Measurements from ENCODE around the gene ZNF236.

The ZNF236 gene

GRCh38 chr18:76905821-76906220, 83.5 kb downstream of the ZNF236 start:
- DNase-seq (ENCODE audit: low read depth in 2 of 2, low spot score in 1 of 2) = no peak

DNA sequence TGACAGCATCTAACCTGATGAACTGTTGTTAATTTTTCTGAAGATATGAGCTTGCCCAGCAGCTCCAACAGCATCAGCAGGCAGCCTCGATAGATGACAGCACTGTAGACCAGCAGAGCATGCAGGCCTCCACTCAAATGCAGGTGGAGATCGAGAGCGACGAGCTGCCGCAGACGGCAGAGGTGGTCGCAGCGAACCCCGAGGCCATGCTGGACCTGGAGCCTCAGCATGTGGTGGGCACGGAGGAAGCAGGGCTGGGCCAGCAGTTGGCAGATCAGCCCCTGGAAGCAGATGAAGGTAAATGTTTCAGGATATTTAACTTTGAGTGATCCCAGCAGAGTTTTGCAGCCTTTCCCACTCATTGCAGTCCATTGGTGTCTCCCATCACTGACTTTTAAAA, 85.9 kb downstream of the ZNF236 start:
- no peak for DNase-seq (ENCODE audit: low read depth in 2 of 2, low spot score in 1 of 2)

DNA sequence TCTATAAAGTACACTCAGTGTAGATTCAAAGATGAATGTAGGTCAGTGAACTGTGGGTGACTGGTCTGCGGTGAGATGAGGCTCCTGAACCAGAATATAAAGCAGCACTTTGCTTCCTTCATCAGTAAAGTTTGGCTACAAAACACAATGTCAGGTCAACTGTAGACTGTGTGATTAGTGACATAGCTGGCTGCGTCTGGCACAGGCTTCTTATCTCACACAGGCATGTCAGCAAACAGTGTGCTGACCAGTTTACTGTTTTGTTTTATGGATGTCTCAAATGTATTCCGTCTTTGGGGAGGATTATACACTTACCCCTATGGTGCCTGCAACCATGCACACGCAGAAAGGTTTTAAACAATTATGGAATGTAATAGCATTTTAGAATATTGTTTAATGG, 87.1 kb downstream of the ZNF236 start:
- DNase-seq (ENCODE audit: low read depth in 2 of 2, low spot score in 1 of 2) = no peak

GRCh38 chr18:76911440-76911839, 89.1 kb downstream of the ZNF236 start:
- no peak for DNase-seq (ENCODE audit: low read depth in 2 of 2, low spot score in 1 of 2)

DNA sequence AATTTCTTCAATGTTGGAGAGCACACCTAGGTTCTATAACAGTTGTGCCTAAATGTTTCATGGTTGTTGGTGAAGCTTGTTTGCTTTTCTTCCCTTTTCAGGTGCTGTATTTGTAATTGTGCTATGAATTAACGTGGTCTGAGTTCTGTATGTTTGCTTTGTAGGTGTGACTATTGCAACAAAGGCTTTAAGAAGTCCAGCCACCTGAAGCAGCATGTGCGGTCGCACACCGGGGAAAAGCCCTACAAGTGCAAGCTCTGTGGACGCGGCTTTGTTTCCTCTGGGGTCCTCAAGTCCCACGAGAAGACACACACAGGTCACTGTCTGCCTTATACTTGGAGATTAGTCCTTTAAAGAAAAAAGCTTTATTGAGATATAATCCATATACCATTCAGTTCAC, 91.2 kb downstream of the ZNF236 start:
- no peak for DNase-seq (ENCODE audit: low read depth in 2 of 2, low spot score in 1 of 2)

DNA sequence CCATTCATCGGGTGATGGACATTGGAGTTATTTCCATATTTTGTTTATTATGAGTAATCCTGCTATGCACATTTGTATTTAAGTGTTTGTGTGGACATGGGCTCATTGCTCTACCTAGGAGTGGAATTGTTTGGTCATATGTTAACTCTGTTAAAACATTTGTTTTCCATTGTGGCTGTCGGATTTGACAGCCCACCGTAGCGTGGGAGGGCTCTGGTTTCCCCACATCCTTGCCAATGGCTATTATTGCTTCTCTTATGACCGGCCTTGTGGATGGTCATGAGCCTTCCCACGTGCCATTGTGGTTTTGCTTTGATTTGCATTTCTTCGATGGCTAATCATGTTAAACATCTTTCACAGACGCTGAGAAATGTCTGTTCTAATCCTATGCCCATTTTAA, 92.0 kb downstream of the ZNF236 start:
- no peak for DNase-seq (ENCODE audit: low read depth in 2 of 2, low spot score in 1 of 2)

DNA sequence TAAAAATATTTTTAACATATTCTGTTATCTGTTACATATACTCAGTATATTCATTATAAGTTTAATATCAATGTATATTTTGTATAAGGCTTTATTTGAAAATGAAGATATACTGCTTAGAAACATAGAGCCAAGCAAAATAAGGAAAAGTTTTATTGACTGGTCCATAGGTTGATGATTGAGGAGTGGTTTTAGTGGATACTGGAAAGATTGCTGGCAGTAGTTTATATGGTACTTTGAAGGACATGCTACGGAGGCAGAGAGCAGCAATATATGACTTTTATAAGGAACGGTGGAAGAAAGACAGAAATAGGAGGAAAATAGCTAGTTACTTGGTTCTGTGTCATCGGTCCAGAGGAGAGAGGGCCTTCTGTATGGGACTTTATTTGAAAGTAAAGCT, 92.4 kb downstream of the ZNF236 start:
- no peak for DNase-seq (ENCODE audit: low read depth in 2 of 2, low spot score in 1 of 2)

DNA sequence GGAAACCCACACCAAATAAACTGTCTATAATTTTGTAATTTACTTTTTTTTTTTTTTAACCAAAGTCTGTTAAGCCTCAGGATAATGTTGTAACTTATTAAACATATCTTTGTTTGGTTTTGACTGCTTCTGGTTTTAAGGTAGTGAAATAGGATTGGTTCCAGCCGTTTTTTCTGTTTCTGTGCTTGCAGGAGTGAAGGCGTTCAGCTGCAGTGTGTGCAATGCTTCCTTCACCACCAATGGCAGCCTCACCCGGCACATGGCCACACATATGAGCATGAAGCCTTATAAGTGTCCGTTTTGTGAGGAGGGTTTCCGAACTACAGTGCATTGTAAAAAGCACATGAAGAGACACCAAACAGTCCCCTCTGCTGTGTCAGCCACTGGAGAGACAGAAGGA, 93.1 kb downstream of the ZNF236 start:
- DNase-seq (ENCODE audit: low read depth in 2 of 2, low spot score in 1 of 2) = no peak

DNA sequence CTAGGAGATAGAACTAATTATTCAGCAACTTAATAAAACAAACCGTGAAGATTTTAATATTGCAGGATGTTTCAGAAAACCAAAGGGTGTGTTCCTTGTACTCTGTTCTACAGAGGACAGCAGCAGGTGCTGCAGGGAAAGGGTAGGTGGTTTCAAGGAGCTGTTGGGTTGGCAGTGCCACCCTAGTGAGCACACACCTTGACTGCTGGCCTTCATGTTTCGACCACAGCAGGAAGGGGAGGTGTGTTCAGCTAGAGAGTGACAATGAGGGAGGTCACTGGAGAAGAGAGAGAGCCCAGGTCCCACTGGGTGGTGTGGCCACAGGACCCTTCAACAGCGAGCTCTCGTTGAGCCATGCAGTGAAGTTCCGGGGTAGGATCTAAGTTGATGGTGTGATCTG, 98.6 kb downstream of the ZNF236 start:
- no peak for DNase-seq (ENCODE audit: low read depth in 2 of 2, low spot score in 1 of 2)

- DNase-seq (ENCODE audit: low read depth in 2 of 2, low spot score in 1 of 2) = peak in 1 of 2 donors; percentile 18
Measured at GRCh38 chr18:76922107-76922506, 99.8 kb downstream of the ZNF236 start.

DNA sequence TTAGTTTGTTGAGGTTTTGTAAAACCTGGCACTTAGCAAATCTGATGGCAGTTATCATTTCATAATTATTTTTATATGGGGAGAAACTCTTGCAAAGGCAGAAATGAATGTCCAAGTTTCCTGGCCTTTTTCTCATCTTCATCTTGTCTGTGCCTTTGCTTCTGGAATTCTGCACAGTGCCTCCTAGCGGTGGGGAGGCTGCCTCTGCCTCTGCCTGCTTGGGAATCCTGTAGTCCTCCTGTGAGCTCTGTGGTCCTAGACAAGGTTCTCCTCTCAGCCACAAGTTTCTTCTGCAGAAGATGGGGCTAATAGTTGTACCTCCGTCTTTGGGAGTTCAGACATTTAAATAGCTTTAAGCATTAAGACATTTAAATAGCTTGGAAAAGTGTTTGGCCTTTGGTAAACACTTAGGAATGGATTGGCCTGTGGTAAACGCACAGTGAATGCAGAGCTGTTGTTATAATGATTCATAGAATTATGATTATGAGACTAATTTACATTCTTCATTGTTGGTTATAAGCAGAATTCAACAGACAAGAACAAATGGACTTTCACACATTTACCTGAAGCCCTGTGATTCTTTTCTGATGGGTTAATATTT, 101.2 kb downstream of the ZNF236 start:
- DNase-seq (ENCODE audit: low read depth in 2 of 2, low spot score in 1 of 2) = no peak

- DNase-seq (ENCODE audit: low read depth in 2 of 2, low spot score in 1 of 2) = no peak
Measured at GRCh38 chr18:76925501-76925900, 103.1 kb downstream of the ZNF236 start.

DNA sequence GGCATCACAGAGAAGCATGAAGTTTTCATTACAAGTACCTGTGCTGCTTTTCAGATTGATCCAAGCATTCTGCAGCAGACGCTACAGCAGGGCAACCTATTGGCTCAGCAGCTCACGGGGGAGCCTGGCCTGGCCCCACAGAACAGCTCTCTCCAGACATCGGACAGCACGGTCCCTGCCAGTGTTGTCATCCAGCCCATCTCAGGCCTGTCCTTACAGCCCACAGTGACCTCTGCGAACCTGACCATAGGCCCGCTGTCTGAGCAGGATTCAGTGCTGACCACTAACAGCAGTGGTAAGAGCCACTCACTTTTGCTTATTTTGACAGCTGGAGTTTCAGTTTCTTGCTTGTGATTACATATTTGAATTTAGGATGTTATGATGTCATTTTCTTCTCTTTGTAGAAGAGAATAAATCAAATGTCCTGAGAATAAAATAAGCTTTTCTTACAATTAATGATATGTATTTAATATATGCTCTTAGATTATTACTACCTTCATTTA, 104.9 kb downstream of the ZNF236 start:
- DNase-seq (ENCODE audit: low read depth in 2 of 2, low spot score in 1 of 2) = no peak

DNA sequence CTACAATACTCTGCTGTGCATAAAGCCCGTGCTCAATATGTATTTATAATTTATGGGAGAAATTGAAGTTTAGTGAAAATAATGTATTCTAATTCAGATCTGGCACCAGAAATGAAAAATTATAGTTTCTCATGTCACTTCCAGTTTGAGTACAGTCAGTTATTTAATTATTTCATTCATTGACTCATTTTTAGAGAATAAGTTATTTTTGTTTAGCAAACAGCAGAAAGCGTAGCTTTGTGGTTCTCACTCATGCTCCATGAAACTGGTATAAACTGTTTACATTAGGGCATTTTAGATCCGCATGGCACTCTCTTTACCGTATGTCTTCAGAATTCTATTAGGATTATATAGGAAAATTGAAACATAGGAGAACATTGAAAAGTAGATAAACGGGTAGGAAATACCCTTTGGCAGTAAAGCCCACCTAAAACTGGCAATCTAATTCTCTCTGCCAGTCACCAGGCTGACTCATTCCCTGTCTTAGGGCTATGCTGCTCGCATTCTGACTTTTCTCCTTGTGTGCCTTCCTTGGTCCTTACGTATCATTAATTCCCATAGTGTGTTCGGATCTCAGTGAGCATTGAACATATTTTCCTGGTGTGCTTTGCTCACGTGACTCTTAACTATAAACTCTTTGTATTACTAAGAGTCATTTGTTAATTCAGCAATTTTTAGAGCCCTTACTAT, 106.0 kb downstream of the ZNF236 start:
- no peak for DNase-seq (ENCODE audit: low read depth in 2 of 2, low spot score in 1 of 2)

GRCh38 chr18:76931171-76931570, 108.8 kb downstream of the ZNF236 start:
- DNase-seq (ENCODE audit: low read depth in 2 of 2, low spot score in 1 of 2) = no peak

GRCh38 chr18:76932026-76932819, 109.9 kb downstream of the ZNF236 start:
- no peak for DNase-seq (ENCODE audit: low read depth in 2 of 2, low spot score in 1 of 2)

GRCh38 chr18:76935722-76936337, 113.5 kb downstream of the ZNF236 start:
- DNase-seq (ENCODE audit: low read depth in 2 of 2, low spot score in 1 of 2) = no peak

DNA sequence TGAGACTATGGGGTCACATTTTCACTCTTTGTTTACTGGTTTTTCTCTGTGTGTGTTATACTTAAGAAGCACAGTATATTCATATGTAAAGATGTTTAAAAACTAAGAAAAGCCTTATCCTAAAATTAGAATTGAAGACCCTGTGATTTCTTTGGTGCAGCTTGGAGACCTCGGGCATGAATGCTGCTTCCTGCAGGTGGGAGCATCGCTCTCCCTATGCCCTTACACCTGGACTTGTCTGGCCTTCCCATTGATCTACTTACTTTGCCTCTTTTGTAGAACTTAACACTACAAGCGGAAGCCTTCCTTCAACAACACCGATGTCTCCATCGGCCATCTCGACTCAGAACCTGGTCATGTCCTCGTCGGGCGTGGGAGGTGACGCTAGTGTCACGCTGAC, 114.5 kb downstream of the ZNF236 start:
- DNase-seq (ENCODE audit: low read depth in 2 of 2, low spot score in 1 of 2) = no peak

DNA sequence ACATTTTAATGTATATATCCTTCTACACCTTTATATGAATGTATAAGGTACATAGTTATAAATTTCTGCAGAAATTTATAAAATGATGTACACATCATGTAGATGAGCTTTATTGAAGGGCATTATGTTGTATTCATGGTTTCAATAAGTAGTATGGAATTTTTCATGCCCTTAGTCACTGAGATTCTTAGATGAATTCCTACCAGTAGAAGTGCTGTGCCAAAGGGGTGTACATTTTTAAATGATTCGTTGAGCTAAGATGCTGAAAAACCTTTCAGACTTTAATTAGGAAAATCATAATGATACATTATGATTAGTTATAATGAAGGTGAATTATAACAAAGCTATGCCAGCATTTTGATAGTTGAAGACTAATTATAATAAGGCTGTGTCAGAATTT, 115.2 kb downstream of the ZNF236 start:
- no peak for DNase-seq (ENCODE audit: low read depth in 2 of 2, low spot score in 1 of 2)

GRCh38 chr18:76938619-76939018, 116.3 kb downstream of the ZNF236 start:
- DNase-seq (ENCODE audit: low read depth in 2 of 2, low spot score in 1 of 2) = no peak

DNA sequence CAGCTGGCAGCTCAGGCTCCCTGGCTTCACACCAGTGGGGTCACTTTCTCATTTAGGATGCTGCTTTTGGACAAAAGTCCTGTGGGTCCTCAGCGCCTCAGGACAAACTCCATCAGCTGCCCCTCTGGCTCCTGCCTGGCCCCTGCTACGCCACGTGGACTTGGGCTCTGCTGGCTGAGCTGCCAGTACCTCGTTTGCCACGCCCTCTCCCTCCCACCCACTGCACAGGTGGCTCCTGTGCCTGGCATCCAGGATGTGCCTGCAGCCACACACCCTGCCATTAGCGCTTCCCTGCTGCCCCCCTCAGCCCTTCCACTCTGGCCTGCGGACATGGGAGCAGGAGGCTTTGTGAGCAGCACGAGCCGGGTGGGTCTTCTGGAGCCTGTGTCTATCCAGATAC, 118.9 kb downstream of the ZNF236 start:
- DNase-seq (ENCODE audit: low read depth in 2 of 2, low spot score in 1 of 2) = no peak

All from stimulated activated CD8-positive, alpha-beta memory T cell treated with anti-CD3 and anti-CD28 coated beads, Interleukin-4, amount 100 ng/mL, for 1 hour (primary cell).